ENCODE results near the gene TNFRSF18. TPM values are rescaled to one million over a fixed set of nuclear protein-coding genes. Genes with fewer than 3 reads are reported as not detected.

TNFRSF18 gene
- total RNA-seq, 4 donors from 2014 or later = 0.44 to 2.8 (median 1.7) TPM; not detected in 1

- DNase-seq (ENCODE audit: low spot score) = no peak
- ATAC-seq (ENCODE audit: low FRiP score) = no peak
- no peak for TF ChIP-seq CTCF (IDR thresholded peaks at IDR 0.05)
Observed at GRCh38 chr1:1170215-1171091, 35.9 kb downstream of the TNFRSF18 start.

- no peak for TF ChIP-seq CTCF (IDR thresholded peaks at IDR 0.05)
- DNase-seq (ENCODE audit: low spot score) (no peak), ATAC-seq (ENCODE audit: low FRiP score) (no peak)
Observed at GRCh38 chr1:1169429-1170214, 36.8 kb downstream of the TNFRSF18 start.

- no peak for TF ChIP-seq CTCF (IDR thresholded peaks at IDR 0.05)
- no peak for DNase-seq (ENCODE audit: low spot score)
- ATAC-seq (ENCODE audit: low FRiP score) = no peak
Observed at GRCh38 chr1:1168451-1169411, 37.7 kb downstream of the TNFRSF18 start.

- TF ChIP-seq CTCF (IDR thresholded peaks at IDR 0.05) = no peak
- no peak for ATAC-seq (ENCODE audit: low FRiP score)
- no peak for DNase-seq (ENCODE audit: low spot score)
Observed at GRCh38 chr1:1167841-1168450, 38.4 kb downstream of the TNFRSF18 start.

GRCh38 chr1:1167398-1167821 is 39.0 kb downstream of the TNFRSF18 start:
- DNase-seq (ENCODE audit: low spot score) (no peak), ATAC-seq (ENCODE audit: low FRiP score) (no peak)
- TF ChIP-seq CTCF (IDR thresholded peaks at IDR 0.05) = no peak

Data from omental fat pad (tissue), 4 donors.